Stimulated activated CD4-positive, alpha-beta T cell treated with anti-CD3 and anti-CD28 coated beads, Interleukin-1b, Interleukin-23, amount 100 ng/mL, for 4 hours (primary cell): ENCODE data around the gene AKT2.
A peak's percentile ranks its signal among the peaks of the same experiment; 100 is the strongest.

Experiments used
- DNase-seq, 2 donors: peaks; one replicate each; pipeline ENCODE4 v3.0.0-alpha.2; 2020; ENCODE audit warnings: low read depth in 2 of 2

The AKT2 gene

DNA sequence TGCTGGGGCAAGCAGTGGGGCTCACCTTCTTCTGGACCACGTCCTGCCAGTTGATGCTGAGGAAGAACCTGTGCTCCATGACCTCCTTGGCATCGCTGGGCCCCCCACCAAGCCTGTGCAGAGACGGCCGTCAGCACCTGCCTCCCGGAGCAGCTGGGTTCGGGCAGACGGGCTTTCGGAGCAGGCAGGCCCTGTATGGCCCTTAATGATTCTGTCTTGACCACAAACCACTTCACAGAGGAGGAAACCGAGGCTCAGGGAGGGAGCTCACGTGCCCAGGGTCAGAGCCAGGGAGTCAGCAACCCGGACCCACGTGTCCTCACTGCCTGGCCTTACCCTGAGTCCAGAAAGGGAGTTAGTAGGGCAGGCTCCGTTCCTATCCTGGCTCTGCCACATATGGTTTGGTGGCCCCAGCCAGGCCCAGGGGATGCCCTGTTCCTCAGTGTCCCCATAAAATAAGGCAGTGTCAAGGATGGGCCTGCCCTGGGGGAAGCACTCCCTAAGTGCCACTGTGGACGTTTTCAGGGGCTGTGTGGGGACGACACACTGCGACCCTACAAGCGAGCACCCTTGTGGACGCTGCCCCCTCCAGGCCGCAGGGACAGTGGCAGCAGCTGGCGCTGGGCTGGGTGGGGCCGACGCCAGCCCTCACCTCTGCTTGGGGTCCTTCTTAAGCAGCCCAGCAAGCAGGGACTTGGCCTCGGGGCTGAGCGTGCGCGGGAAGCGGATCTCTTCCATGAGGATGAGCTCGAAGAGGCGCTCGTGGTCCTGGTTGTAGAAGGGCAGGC lies 49.7 kb downstream of the AKT2 start:
- DNase-seq, result no peak

DNA sequence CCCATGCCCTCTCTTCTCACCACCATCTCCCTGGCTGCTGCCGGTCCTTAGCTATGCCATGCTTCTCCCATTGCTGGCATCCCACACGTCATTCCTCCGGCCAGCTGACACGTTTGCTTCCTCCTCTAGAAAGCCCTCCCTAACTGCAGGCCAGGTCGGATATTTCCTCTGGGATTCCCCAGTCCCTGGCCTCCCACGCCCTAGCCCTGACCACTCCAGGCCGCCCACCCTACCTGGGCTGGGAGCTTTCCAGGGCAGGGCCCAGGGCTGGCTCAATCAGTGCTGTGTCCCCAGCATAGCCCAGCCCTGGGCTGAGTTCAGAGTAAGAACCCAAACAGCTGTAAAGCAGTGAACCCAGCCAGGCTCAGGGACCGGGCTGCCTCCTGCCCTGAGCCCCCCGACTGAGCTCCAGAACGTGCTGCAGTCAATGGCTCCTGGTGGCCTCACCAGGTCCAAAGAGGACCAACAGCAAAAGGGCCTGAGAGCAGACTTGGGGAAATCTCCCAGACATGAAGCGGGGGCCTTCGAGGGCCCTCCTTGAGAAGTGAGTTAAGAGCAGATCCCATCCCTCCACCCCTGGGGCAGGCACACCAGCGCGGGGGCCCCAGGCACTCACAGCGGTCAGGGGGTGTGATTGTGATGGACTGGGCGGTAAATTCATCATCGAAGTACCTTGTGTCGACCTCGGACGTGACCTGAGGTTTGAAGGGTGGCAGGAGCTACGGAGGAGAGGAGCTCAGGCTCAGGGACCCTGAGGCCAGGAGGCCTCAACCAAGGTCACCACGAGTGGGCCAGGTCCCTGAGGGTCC lies 50.5 kb downstream of the AKT2 start:
- no peak for DNase-seq

DNA sequence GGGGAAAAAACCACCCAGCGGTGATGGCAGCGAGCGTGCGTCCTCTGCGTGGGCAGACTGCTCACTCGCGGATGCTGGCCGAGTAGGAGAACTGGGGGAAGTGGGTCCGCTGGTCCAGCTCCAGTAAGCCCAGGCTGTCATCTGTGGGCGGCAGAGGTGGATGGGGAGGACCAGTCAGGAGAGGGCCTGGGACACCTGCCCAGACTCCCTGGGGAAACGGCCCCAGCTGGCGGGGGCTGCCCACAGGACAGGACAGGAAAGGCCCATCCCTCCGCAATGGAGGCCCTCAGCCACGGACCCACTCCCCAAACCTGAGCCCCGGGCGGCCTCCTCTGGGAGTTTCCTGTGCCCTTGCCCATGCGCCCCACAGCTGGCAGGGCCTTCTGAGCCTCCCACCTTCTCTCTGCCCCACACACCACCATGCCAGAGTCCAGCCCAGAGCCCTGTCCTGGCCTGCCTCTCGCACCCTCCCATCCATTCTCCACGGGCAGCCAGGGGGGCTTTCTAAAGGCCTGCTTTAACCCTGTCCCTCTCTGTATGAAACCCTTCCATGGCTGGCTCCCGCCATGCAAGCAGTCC lies 51.2 kb downstream of the AKT2 start:
- no peak for DNase-seq

DNA sequence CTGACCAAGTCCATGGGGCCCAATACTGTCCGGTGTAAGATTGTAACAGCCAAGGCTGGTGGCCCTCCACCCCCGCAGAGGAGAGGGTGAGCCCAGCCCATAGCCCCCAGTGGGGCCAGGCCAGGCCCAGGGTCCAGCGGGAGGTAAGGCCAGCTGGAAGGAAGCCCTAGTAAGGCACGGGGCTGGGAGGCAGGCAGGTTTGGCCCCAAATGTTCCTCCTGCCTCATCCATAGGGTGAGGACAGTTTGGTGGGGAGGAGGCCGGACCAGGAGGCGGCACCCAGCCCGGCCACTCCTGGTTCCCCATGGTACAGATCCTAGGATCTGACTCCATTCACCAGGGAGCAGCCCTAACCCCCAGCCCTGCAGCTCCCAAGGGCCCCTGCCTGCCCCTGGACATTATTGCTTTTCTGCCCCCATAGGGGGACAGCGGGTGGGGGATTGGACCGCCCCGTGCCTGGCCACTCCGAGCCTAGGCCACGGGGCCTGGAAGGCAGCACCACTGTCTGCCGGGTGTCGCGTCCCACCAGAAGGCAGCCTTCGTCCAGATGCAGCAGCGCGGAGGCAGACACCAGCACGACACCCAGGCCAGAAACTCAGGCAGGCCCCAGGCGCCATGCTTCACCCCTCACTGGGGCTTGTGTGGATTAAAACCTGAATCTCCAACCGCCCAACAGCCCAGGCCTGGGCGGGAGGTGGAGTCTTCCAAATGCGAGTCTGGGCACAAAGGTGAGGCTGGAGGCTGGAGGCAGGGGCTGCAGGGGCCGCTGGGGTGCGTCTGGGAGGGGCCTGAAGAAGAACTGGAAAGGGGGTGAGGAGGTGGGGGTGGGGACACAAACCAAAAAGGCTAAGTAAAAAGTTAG lies 52.0 kb downstream of the AKT2 start:
- DNase-seq, result no peak

DNA sequence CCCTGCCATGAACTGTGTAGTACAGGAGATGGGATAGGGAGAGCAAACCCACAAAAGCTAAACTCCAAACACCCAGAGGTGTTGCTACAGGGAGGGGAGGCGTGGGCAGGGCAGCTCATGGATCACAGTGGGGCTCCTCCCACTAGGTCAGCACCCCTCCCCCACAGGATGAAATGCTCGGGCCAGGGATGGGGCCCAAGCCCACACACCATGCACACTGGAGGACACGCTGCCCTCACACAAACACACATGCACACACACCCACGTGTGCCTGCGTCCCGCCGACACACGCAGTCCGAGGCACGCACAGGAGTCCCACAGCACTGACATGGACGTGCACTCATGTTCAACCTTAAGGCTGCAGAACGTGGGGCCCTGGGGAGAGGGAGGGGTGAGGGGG lies 52.7 kb downstream of the AKT2 start:
- no peak for DNase-seq

DNA sequence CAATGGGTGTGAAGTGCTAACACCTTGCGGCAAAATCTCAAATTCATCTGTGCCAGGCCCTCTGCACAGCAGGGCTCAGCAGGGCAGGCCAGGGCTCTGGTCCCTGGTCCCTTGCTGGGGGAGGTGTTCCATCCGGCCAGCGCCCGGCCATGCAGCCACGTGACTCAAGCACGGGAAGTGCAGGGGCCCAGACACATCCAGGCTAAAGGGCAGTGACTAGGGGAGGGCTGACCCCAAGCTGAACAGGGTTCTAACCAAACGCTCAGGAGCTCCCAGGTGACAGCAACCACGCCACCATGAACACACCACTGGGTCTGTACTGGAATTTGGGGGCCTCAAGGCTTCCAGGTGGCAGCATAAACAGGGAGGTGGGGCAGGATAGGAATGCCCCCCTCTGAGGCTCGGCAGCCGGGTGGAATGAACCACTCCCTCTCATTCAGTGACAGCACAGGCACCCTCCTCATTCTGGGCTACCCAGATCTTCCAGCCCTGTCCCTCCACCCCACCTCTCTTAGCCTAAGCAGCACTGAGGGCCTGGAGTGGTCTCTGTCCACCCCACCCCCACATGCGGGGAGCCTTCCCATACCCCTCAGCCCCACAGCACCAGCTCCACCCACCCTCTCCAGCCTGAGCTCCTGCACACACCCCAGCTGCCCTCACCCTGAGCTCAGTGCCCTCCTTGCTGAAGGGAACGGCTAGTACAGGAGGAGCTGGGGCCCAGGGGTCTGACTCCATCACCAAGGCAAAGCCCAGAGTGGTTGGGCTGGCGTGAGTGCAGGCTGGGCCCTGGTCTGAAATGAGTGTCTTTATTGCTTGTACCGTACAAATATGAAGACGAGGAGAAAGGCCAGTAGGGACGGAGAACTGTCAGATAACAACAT lies 53.4 kb downstream of the AKT2 start:
- DNase-seq, result no peak

DNA sequence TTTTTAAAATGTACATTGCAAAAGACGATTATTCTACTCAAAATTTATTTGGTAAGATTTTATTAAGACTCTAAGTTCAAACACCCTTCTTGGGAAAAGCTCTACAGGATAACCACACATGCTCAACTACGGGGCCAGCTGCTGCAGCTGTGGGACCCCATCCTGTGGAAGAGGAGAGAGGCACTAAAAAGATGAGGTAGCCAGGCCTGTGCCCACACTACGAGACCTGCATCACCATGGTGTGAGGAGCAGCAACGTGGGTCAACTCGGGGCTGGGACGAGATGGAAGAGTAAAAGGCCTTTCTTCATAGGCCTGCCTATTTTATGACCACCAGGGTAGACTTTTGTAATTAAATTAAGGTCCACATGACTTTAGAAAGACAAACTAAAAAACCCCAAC lies 54.1 kb downstream of the AKT2 start:
- DNase-seq, result no peak

DNA sequence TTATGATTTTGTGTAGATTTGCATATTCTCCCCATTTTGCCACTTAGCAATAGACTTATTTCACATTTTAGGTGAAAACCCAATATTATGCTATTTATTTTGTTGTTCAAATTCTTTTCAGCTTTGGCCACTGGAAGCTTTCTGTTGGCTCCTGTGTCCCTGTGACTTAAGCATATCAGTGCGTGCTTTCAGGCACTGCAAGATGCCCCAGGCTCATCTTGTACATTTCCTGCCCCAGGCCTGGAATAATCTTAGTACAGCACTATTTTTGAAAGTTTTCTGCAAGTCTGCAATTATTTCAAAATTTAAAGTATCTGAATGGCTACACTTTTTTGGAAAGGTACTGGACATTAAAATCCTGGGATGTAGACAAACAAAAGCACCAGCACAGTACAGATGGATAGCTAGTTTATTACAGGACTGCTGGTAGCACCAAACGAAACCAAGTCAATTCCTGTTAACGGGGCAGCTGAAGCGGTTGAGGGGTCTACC lies 55.2 kb downstream of the AKT2 start:
- DNase-seq, result no peak

DNA sequence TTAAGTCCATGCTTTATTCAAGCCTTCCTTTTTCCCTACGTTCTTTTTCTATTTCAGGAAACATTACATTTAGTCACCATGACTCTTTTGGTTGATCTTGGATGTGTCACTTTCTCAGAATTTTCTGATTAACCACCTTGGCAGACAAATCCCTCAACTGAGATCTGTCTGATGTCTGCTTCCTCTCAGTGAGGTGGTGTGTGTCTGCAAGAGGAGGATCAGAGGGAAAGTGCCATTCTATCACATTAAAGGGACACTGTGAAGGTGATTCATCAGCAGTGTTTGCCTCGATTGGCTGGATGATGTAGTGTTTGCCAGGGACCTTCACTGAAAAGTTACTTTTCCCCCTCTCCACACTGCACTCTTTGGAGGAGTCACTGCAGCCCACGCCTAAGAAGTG lies 55.7 kb downstream of the AKT2 start:
- DNase-seq, result no peak

DNA sequence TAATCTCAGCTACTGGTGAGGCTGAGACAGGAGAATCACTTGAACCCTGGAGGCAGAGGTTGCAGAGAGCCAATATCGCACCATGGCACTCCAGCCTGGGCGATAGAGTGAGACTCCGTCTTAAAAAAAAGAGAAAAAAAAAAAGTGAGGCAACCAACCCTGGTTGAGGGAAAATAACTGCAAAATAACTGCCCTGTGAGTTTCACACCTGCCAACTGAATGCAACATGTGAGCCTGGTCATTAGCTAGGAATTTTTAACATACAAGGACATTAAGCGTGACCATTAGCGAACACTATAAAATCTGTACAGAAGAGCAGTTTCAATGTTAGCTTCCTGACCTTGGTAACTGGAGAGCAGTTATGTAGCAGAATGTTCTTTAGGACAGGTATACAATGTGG lies 56.3 kb downstream of the AKT2 start:
- no peak for DNase-seq

DNA sequence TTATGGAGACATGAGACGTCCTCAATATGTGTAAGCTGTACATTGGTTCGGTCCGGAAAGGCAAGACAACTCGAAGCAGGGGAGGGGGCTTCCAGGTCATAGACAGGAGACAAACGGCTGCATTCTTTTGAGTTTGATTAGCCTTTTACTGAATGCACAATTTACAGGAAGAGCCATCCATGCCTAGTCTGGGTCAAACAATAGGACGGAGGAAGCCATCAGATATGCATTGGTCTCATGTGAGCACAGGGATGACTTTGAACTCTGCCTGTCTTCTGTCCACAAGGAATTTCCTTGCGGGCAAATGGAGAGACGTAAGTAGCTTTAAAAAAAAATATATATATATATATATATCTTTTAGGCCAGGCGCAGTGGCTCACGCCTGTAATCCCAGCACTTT lies 56.8 kb downstream of the AKT2 start:
- no peak for DNase-seq

DNA sequence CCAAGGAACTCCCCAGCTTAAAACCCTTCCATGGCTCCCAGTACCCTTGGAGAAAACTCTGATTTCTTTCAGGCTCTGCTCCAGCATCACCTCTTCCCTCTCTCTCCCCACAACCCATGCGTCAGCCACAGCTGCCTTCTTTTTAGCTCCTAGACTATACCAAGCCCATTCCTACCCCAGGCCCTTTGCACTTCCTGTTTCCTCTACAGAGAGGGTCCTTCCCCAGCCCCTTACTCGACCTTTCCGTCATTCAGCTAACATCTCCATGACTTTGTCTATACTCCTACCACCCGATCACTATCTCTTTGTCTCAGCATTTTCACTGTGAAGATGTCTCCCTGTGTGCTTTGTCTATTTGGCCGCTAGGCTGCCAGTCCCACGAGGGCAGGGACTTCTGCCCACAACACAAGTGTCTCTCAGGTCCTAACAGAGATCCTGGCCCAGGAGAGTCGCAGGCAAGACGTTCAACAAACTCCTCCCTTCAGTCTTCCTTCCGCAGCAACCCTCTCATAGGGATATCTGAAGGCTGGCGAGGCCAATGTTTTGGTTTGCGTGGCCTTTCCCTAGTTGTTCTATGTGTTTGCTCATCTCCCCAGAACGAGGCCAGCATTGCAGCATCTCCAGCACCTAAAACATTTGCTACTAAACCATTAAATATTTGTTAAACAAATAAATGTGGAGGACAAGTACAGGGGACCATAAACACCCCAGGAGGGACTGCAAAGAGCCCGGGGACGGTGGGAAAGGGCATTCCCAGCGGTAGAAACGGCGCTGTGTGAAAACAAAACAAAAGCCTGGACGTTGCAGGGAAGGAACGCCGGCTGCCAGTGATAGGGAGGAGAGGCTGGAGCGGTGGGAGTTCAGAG lies 59.5 kb downstream of the AKT2 start:
- DNase-seq, result no peak

DNA sequence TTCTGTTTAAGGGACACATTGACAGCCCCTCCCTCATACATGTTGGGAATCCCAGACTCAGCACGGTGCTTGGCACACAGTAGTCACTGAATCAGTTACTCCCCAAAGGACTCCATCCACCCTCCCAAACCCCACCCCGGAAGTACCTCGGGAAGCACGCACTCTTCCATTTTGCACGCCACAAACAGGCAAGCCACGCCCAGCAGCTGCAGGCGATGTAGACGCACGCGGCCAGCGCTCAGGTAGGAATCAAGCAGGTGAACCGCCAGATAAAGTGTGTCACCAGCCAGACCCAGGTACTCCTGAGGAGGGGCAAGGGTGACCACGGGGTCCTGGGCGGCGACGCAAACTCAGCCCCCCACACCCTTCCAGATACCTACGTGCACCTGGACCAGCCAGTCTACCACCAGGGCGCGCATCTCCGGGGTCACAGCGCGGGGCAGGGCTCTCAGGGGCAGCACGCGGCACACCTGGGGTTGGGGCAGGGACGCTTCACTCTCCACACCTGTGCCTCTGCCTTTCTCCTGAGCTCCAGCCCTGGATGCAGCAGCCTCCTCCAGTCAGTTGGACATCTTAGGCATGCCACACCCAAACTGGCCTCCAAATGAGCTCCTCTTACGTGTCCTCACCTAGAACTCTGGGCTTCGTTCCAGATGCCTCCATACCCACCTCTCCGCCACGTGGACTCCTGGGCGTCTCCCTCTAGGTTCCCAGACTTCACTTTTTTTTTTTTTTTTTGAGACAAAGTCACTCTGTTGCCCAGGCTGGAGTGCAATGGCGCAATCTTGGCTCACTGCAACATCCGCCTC lies 60.6 kb downstream of the AKT2 start:
- DNase-seq, result no peak

DNA sequence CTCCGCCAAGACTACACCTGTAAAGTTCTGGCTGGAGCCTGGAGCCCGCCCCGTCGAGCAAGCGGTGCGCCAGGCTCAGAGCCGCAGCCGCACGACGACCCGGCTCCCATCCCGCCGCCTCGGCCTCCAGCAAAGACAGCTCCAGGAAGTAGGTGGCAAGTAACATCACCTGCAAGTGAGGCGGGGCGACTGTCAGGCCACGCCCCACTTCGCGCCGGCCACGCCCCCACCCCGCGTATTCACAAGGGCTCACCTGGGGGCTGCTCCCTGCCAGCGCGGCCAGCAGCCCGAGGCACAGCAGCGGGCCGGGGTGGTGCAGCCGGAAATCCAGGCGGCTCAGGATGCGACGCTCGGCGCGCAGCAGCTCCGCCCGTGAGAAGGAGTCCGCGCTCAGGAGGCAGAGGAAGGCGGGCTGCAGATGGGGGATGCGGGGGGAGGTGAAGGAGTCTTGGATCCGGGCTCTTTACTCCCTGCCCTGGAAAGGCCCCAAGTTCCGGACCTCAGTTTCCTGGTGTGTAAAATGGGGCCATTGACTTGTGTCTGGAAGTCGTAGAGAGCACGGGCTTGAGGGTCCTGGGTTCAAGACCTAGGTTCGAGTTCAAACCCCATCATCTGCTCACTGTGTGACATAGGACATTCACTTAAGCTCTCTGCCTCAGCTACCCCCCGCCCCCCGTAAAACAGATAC lies 61.9 kb downstream of the AKT2 start:
- DNase-seq, result peak in 1 of 2 donors; percentile 19

DNA sequence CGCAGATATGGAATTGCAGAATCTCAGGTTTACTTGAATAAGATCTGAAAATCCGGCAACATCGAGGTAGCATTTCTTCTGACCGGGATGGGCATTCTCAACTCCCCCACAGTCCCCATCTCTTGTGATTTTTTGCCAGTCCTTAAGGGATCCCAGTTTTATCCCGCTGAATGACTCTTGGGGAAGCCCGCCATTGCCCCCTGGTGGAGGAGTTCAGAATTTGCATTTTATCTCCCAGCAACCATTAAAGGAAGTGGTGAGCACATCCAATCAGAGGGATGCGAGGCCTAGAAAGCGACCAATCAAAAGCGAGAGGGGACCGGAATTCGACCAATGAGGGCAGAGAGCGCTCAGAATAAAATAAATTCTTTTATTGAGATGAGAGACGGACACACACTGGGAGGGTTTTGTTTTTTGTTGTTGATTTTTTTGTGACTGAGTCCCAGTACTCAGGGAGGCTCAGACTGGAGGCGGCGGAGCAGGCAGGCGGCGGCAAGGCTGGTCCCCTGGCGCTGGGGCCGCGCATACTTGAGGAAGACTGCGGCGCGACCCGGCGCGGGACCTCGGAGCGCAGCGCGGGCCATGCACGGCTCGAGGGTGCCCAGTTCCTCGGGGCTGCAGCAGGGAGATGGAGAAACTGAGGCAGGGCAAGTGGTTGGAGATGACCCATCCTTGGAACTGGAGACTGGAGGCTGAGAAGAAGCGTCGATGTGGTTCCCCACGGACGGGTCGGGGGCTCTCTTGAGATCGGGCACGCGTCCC lies 63.1 kb downstream of the AKT2 start:
- DNase-seq, result peak; percentile 52 to 58

DNA sequence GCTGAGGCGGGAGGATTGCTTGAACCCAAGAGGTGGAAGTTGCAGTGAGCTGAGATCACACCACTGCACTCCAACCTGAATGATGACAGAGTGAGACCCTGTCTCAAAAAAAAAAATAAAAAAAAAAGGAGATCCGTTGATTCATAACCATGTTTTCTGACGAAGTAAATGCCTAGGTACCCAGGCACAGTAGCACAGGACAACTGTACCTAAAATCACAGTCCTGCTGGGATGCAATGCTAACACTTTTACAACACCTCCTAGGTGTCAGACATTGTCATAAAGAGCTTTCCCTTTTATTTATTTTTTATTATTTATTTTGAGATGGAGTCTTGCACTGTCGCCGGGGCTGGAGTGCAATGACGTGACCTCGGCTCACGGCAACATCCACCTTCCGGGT lies 64.5 kb downstream of the AKT2 start:
- DNase-seq, result no peak

DNA sequence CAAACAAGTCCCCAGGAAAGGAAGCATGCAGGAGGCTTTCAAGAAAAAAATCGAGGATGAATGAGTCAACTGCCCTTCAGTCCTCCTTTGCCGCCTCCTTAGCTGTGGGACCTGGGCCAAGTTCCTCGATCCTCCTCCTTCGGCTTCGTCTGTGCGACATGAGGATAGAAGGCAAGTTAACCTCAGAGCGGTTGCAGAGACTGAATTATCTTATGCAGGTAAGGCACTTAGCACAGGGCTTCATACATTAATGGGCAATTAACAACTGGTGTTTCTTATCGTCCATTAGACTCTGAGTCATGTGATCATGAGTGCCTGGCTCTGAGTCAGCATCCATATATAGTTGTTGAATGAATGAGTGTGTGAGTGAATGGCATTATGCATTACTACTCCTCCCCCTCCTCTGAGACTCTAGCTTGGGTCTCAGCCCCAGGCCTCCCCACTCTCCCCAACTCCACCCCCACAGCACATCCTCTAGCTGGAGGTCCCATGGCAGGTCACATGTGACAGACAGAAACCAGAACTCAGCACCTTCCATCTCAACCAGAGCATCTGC lies 65.3 kb downstream of the AKT2 start:
- DNase-seq, result no peak
